Right cardiac atrium (tissue), 5 donors: ENCODE data around the gene CDH4. TPM values are rescaled to one million over a fixed set of nuclear protein-coding genes. Genes with fewer than 3 reads are reported as not detected.

Experiments
- ATAC-seq, 2 donors: fragments of 200-7000 bp; cut with Tn5 transposase; one replicate each; pipeline versions ENCODE4 v1.8.0 to v1.9.1; 2020; ENCODE audit warnings: moderate library complexity in 2 of 2, mild to moderate bottlenecking in 1 of 2
- DNase-seq, 3 donors: peaks; one replicate each; pipeline ENCODE4 v3.0.0-alpha.2; 2020
- H3K27ac ChIP-seq: one replicate; pipeline ENCODE4 v1.5.1; 2013; ENCODE audit warnings: mild to moderate bottlenecking, low read length, control low read depth, moderate library complexity
- H3K27me3 ChIP-seq: one replicate; pipeline ENCODE4 v1.6.1; 2013; ENCODE audit not compliant: control insufficient read depth, insufficient read depth
- H3K4me1 ChIP-seq: one replicate; pipeline ENCODE4 v1.6.1; 2013; ENCODE audit warnings: low read length; ENCODE audit not compliant: control insufficient read depth, insufficient read depth
- H3K4me3 ChIP-seq: one replicate; pipeline ENCODE4 v1.5.1; 2013; ENCODE audit warnings: low read length, control low read depth
- H3K9me3 ChIP-seq: one replicate; pipeline ENCODE4 v1.6.1; 2013; ENCODE audit warnings: low read length; ENCODE audit not compliant: control insufficient read depth
- WGBS: extraction: QIAGEN DNeasy Blood & Tissue Kit; methylation state at CpG from one replicate; pipeline ENCODE4 v1.1.7; 2013; 5-methylcytosine and 5-hydroxymethylcytosine counted together
- intact Hi-C, 4 donors: fragments of 100-400 bp; cut with DNase I; formaldehyde crosslinking; loops; one replicate each; pipeline versions ENCODE4 v1.11.0 to v1.14.0; 2022 to 2023
- polyA plus RNA-seq: library from polyadenylated mRNA; stranded (reverse); fragments of 200-250 nt; gene quantifications from one replicate; pipeline ENCODE4 v1.2.3, GENCODE V29; 2013
- total RNA-seq, 4 donors: library from RNA; stranded (reverse); fragmentation: NEBNext Ultra II Directional; extraction: Animal tissue kit (Norgen Biotek cat#: 25700); gene quantifications; one replicate each; pipeline ENCODE4 v1.2.1, GENCODE V29; 2021
- donor health status: healthy with polysubstance abuse.
- donor health status: DM: no; HTN: yes; CAD: no.
- donor health status: DM: no; HTN: no; CAD: no.
- donor health status: DM: no; HTN: yes; CAD: no; lungs with severe emphysema.
- donor health status: DM: yes; HTN: yes; CAD: no.

Gene CDH4
- total and polyA plus RNA-seq, 5 donors = 0.21 to 1.0 (median 0.39) TPM

GRCh38 chr20:61636531-61637116 is 384.6 kb downstream of the CDH4 start:
- Histone ChIP-seq H3K27ac (no peak overlapping the region), H3K4me1 (no peaks in the 10 kb centered on the region), H3K4me3 (no peak overlapping the region), H3K9me3 (no peaks in the 10 kb centered on the region), H3K27me3 (no peaks in the 10 kb centered on the region)
- DNase-seq (no peak), ATAC-seq (no peak)
- intact Hi-C loops = no loop called here
- WGBS = 75% methylated on average over 15 of the region's 15 CpGs

DNA sequence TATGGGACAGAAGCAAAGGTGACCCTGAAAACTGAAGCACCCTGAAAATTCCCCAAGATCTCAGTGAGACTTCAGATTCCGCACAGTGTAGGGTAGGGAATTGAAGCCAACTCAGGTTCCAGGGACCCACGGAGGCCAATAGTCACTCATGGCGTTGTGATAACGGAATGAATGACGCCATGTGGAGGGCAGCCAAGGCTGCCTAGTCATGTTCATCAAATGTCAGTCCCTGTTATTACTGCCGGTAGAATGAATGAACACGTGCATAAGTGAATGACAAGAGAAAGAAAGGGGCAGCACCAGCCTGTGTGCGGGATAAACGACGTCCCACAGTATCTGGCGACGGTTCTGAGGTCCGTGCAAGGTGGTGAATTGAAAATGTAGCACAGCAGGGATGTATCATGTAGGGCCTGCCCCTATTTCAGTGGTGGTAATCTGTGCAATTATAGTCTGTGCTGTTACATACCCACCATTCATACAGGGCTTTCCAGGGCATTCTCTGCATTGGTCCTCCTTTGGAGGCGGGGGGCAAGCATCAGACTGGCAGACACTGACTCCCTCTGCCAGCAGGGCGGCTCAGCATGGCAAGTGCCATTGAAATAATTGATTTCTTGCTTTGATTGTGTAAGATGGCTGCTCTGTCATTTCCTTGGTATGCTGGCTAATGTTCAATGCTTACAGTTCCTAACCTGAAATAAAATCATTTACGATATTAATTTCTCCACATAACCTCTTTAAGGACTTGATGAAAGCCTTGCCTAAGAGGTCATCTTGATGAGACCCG is 386.9 kb downstream of the CDH4 start:
- no peaks in the 10 kb centered on the region for H3K27me3 ChIP-seq

DNA sequence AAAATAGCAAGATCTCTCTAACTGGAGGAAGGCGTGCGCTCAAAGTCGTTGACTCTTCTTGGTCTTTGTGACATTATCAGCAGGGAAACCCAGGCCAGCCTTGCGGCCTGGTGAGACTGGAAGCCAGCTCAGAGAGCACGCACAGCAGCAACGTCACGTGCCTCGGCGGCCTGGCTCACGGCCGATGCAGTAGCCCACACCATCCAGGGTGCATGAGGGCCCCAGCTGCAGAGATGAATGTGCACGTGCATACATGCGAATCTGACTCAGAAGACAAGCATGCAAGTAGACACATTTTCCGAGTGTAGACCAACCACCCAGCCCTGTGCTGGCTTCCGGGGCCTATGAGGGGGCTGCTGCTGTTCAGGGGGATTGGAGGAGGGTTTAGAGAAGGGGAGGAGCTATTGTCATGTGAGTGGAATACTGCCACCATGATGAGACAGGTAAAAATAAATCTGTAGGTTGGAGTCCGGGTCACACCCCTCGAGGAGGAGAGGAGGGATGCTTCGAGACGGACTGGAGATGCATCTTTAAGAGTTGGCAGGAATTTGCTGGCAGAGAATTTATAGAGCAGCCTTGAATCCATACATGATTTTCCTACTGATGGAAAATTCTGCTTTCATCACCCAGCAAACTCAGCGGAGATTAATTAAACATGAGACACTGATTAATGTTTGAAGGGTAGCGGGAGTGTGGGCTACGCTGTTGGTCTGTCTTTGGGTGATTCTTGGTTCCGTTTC is 388.2 kb downstream of the CDH4 start:
- intact Hi-C loops = no loop called here
- no peaks in the 10 kb centered on the region for H3K4me1 ChIP-seq
- no peak overlapping the region for H3K4me3 ChIP-seq
- 72% methylated on average over 23 of the region's 23 CpGs for WGBS
- H3K27me3 ChIP-seq = no peaks in the 10 kb centered on the region
- peak in 1 of 3 donors; percentile 18 for DNase-seq
- H3K27ac ChIP-seq = no peak overlapping the region
- no peaks in the 10 kb centered on the region for H3K9me3 ChIP-seq
- no peak for ATAC-seq

More for the DNA sequence above, 386.9 kb downstream of the CDH4 start:
- no peak for ATAC-seq
- DNase-seq = no peak
- intact Hi-C loops = no loop called here
- H3K9me3 ChIP-seq = no peaks in the 10 kb centered on the region
- H3K27ac ChIP-seq = no peak overlapping the region
- no peaks in the 10 kb centered on the region for H3K4me1 ChIP-seq
- WGBS = 83% methylated on average over 17 of the region's 17 CpGs
- no peak overlapping the region for H3K4me3 ChIP-seq

GRCh38 chr20:61640871-61641245 is 388.8 kb downstream of the CDH4 start:
- Histone ChIP-seq H3K9me3 (no peaks in the 10 kb centered on the region), H3K4me1 (no peaks in the 10 kb centered on the region), H3K27me3 (no peaks in the 10 kb centered on the region), H3K27ac (no peak overlapping the region), H3K4me3 (no peak overlapping the region)
- 78% methylated on average over 11 of the region's 11 CpGs for WGBS
- peak in 1 of 3 donors; percentile 19 for DNase-seq
- intact Hi-C loops = no loop called here
- ATAC-seq = no peak

DNA sequence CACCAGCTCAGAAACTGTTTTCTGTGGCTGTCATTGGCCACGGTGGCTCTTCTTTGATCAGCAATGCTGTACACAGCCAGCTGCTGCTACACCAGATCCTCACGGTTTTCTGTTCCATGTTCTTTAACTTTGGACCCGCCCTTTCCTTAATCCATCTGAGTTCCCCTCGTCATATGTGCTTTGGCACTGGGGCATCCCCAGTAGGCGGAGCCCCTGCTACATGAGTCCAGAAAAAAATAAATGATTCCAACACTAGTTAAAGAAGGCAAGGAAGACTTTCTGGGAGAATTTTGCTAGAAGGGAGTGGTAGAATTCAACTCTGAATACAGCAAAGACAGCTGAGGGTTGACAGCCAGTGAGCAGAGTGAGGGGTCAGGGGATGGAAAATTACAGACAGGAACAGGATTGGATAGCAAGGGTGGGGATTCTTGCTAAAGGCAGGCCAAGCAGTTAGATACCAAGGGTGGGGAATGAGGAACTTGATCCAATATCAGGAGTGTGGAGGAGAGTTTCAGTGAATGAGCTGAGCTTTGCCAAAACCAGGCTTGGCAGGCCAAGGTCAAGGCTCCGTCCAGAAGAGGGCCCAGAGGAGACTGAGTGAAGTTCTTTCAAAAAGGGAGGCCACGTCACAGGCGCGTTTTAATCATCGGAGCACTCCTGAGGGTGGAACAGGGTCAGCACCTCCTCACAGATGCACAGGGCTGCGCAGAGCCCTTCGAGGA is 391.8 kb downstream of the CDH4 start:
- whole genome bisulfite sequencing = 49% methylated on average over 12 of the region's 12 CpGs
- DNase-seq = peak; percentile 85 to 89 (median 88)
- Histone ChIP-seq H3K4me3 (no peak overlapping the region), H3K4me1 (no peaks in the 10 kb centered on the region), H3K9me3 (no peaks in the 10 kb centered on the region), H3K27me3 (no peaks in the 10 kb centered on the region), H3K27ac (no peak overlapping the region)
- peak; percentile 91 to 92 for ATAC-seq
- intact Hi-C loops = no loop called here

- no peaks in the 10 kb centered on the region for H3K9me3 ChIP-seq
- intact Hi-C loops = no loop called here
- 57% methylated on average over 25 of the region's 25 CpGs for WGBS
- H3K4me1 ChIP-seq = no peaks in the 10 kb centered on the region
- no peak overlapping the region for H3K4me3 ChIP-seq
- ATAC-seq (peak; percentile 20 to 45), DNase-seq (peak in 1 of 3 donors; percentile 51)
- no peaks in the 10 kb centered on the region for H3K27me3 ChIP-seq
- H3K27ac ChIP-seq = no peak overlapping the region
These were observed 392.5 kb downstream of the CDH4 start for GRCh38 chr20:61644378-61645076.

DNA sequence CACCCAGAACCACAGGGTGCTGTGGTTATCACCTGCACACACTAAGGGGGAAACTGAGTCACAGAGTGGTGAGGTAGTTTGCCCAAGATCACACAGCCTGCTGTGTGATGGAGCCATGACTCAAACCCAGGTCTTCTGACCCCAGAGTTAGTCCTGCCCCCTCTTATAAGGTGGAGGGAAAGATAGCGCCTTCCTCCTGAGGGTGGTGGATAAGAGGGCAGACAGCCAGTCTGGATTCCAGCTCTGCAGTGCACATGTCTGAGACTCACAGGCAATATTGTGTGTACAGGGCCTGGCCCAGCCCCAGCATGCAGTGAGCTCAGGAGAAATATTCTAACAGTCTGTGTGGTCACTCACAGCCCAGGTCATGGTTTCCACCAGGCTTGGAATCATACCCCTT is 393.7 kb downstream of the CDH4 start:
- Histone ChIP-seq H3K4me3 (no peak overlapping the region), H3K4me1 (no peaks in the 10 kb centered on the region), H3K27ac (no peak overlapping the region), H3K9me3 (no peaks in the 10 kb centered on the region), H3K27me3 (no peaks in the 10 kb centered on the region)
- ATAC-seq (no peak), DNase-seq (no peak)
- intact Hi-C loops = no loop called here
- 73% methylated on average over 1 of the region's 1 CpG for WGBS

DNA sequence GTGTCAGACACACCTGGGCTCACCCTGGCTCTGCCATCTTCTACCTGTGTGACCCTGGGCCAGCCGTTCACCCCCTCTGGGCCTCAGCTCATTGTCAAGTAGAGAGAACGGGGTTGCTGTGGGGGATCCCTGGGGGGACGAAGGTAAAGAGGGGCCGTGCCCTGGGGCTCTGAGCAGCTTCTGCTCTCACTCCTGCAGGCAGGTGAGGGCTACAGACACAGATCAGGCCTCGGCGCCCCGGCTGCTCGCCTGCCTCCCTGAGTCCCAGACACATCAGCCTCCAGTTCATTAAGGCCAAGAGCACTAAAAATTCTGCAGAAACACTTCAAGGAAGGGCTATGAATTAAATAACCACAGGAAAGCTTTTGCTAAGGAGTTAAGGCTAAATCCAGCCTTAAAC is 394.4 kb downstream of the CDH4 start:
- no peak for ATAC-seq

DNA sequence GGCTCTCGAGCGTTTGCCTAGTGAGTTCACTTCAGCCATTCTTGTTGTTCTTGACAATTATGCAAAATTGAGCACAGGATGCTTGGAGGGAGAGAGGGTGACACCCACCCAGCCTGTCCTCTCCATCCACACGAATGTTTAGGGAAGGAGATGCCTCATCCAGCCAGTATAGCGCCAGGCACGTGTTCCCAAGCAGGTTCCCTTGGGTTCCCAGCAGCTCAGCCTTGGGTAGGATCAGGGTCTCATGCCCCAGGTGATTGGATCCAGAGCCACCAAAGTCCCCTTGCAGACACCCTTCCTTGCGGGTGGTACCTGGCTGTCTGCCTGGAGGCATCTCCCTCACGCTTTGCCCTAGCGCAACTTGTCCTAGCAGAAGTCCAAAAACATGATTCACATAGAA is 394.9 kb downstream of the CDH4 start:
- ATAC-seq = no peak
- Histone ChIP-seq H3K27me3 (no peaks in the 10 kb centered on the region), H3K9me3 (no peaks in the 10 kb centered on the region), H3K4me1 (no peaks in the 10 kb centered on the region), H3K27ac (no peak overlapping the region), H3K4me3 (no peak overlapping the region)
- DNase-seq = no peak
- intact Hi-C loops = no loop called here
- 67% methylated on average over 8 of the region's 8 CpGs for WGBS

More for the DNA sequence above, 394.4 kb downstream of the CDH4 start:
- intact Hi-C loops = no loop called here
- Histone ChIP-seq H3K4me1 (no peaks in the 10 kb centered on the region), H3K9me3 (no peaks in the 10 kb centered on the region), H3K4me3 (no peak overlapping the region), H3K27me3 (no peaks in the 10 kb centered on the region), H3K27ac (no peak overlapping the region)
- no peak for DNase-seq
- 91% methylated on average over 8 of the region's 8 CpGs for WGBS

DNA sequence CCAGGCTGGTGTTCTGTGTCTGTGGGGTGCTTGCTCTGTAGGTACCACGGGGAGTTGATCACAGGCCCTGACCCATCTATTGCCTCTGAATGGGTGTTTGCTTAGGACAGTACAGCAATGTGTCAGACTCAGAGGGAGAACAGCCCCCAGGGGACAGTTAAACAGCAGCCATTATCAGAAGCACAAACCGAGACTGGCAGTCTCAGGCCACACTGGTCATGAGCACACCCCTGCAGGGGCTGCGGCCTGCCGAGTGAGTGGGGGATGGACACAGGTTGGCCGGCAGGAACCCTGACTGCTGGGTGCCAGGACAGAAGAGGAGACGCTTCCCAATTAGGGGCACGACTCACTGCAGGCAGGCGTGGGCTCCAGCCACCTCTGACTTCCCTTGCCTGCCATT is 395.6 kb downstream of the CDH4 start:
- intact Hi-C loops = no loop called here
- H3K9me3 ChIP-seq = no peaks in the 10 kb centered on the region
- no peaks in the 10 kb centered on the region for H3K4me1 ChIP-seq
- ATAC-seq (no peak), DNase-seq (no peak)
- H3K27me3 ChIP-seq = no peaks in the 10 kb centered on the region
- H3K4me3 ChIP-seq = no peak overlapping the region
- H3K27ac ChIP-seq = no peak overlapping the region
- WGBS = 58% methylated on average over 8 of the region's 8 CpGs
